ENCODE measurements around the gene NECTIN2. TPM values are rescaled to one million over a fixed set of nuclear protein-coding genes. Genes with fewer than 3 reads are reported as not detected.

The NECTIN2 gene
- total RNA-seq, 2 experiments from 2014 or later: 0.36 to 0.65 TPM

DNA sequence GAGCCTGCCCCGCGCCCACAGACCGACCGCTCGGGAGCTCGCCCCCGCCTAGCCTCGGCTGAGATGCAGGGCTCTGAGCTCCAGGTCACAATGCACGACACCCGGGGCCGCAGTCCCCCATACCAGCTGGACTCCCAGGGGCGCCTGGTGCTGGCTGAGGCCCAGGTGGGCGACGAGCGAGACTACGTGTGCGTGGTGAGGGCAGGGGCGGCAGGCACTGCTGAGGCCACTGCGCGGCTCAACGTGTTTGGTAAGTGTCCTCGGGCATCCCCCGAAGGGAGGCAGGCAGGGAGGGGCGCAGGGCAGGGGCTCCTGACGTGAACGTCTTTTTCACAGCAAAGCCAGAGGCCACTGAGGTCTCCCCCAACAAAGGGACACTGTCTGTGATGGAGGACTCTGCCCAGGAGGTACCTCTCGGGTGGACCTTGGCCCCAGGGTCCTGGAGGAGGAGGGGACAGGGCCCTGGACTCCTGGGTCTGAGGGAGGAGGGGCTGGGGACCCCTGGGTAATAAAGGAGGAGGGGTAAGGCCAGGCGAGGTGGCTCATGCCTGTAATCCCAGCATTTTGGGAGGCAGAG, 33.9 kb upstream of the NECTIN2 start:
- DNase-seq (no peak), ATAC-seq (no peak)
- Mint-ChIP-seq H3K4me3 (no peak overlapping the region), H3K9me3 (no peaks in the 10 kb centered on the region), H3K27ac (no peak overlapping the region), H3K27me3 (peaks cover 24% of the 10 kb centered on the region), H3K4me1 (ENCODE audit: low read depth) (no peaks in the 10 kb centered on the region), H3K36me3 (ENCODE audit: low read depth) (no peaks in the 10 kb centered on the region)
- intact Hi-C loops (cut with micrococcal nuclease): no loop called here
- ChIA-PET CTCF (no interaction called here), POLR2A (no interaction called here)
- TF ChIP-seq, protein P1, sequence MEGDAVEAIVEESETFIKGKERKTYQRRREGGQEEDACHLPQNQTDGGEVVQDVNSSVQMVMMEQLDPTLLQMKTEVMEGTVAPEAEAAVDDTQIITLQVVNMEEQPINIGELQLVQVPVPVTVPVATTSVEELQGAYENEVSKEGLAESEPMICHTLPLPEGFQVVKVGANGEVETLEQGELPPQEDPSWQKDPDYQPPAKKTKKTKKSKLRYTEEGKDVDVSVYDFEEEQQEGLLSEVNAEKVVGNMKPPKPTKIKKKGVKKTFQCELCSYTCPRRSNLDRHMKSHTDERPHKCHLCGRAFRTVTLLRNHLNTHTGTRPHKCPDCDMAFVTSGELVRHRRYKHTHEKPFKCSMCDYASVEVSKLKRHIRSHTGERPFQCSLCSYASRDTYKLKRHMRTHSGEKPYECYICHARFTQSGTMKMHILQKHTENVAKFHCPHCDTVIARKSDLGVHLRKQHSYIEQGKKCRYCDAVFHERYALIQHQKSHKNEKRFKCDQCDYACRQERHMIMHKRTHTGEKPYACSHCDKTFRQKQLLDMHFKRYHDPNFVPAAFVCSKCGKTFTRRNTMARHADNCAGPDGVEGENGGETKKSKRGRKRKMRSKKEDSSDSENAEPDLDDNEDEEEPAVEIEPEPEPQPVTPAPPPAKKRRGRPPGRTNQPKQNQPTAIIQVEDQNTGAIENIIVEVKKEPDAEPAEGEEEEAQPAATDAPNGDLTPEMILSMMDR (IDR thresholded peaks at IDR 0.05): no peak

DNA sequence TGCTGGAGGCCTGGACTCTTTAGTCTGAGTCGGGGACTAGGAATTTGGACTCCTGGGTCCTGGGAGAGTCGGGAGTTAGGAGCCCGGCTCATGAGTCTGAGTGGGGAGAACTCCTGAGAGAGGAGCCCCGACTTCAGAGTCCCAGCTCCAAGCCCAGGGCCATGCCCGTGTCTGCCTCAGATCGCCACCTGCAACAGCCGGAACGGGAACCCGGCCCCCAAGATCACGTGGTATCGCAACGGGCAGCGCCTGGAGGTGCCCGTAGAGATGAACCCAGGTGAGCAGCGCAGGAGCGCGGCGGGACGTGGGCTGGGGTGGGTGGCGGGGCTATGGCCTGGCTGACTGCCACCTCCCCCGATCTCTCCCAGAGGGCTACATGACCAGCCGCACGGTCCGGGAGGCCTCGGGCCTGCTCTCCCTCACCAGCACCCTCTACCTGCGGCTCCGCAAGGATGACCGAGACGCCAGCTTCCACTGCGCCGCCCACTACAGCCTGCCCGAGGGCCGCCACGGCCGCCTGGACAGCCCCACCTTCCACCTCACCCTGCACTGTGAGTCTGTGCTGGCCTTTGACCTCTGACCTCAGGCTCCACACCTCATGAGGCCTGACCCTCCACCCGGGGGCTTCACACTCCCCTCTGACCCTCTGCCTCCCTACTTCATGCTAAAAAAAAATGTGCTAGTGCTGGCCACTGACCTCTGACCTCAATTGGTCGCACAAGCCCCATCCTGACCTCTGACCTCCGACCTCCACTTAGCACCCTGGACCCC, 32.8 kb upstream of the NECTIN2 start:
- ATAC-seq: no peak
- Mint-ChIP-seq H3K27ac (no peak overlapping the region), H3K9me3 (no peaks in the 10 kb centered on the region), H3K27me3 (peaks cover 17% of the 10 kb centered on the region), H3K4me3 (no peak overlapping the region), H3K4me1 (ENCODE audit: low read depth) (no peaks in the 10 kb centered on the region), H3K36me3 (ENCODE audit: low read depth) (no peaks in the 10 kb centered on the region)
- ChIA-PET CTCF (no interaction called here), POLR2A (no interaction called here)
- TF ChIP-seq, protein P1 (IDR thresholded peaks at IDR 0.05): no peak
- DNase-seq: no peak
- intact Hi-C loops (cut with micrococcal nuclease): no loop called here

DNA sequence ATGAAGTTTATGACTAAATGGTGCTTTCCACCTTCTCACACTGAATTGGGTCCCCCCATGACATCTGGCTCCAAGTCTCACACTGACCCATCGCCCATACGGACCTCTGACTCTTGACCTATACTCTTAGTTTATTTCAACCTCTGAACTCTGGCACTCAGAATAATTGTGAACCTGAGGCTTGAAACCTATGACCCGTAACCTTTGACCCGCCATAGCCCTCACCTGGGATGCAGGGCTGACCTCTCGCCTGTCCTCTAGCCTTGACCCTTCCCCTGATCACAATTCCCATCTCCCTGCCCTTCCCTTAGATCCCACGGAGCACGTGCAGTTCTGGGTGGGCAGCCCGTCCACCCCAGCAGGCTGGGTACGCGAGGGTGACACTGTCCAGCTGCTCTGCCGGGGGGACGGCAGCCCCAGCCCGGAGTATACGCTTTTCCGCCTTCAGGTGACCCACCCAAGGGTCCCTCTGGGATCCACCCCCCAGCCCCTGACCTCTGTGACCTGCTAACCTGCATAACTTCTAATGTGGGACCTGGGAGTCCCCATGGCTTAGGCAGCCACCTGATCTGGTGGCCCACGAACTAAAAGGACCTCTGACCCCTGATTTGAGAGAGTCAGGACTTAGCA, 32.1 kb upstream of the NECTIN2 start:
- DNase-seq (no peak), ATAC-seq (no peak)
- Mint-ChIP-seq H3K36me3 (ENCODE audit: low read depth) (no peaks in the 10 kb centered on the region), H3K4me1 (ENCODE audit: low read depth) (no peaks in the 10 kb centered on the region), H3K9me3 (no peaks in the 10 kb centered on the region), H3K4me3 (no peak overlapping the region), H3K27me3 (peaks cover 13% of the 10 kb centered on the region), H3K27ac (no peak overlapping the region)
- CTCF ChIA-PET: no interaction called here
- TF ChIP-seq, protein P1 (IDR thresholded peaks at IDR 0.05): no peak
- intact Hi-C loops (cut with micrococcal nuclease): no loop called here
- POLR2A ChIA-PET: no interaction called here

DNA sequence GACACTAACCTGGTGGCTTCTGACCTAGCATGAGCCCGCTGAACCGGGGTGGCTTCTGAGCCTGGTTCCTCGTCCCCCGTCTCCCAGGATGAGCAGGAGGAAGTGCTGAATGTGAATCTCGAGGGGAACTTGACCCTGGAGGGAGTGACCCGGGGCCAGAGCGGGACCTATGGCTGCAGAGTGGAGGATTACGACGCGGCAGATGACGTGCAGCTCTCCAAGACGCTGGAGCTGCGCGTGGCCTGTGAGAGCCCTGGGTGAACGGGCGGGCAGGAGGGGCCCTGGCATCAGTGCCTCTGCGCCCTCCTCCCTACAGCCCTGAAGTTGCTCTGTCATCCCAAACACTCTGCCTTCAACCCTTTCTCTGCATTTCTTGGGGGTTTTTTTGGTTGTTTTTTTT, 31.6 kb upstream of the NECTIN2 start:
- Mint-ChIP-seq H3K4me3 (no peak overlapping the region), H3K36me3 (ENCODE audit: low read depth) (no peaks in the 10 kb centered on the region), H3K27me3 (peaks cover 11% of the 10 kb centered on the region), H3K27ac (no peak overlapping the region), H3K9me3 (no peaks in the 10 kb centered on the region), H3K4me1 (ENCODE audit: low read depth) (no peaks in the 10 kb centered on the region)
- no peak for ATAC-seq
- CTCF ChIA-PET: no interaction called here
- TF ChIP-seq, protein P1 (IDR thresholded peaks at IDR 0.05): no peak
- intact Hi-C loops (cut with micrococcal nuclease): no loop called here
- POLR2A ChIA-PET: interaction anchor here (0.7 kb wide), 1 partner anchor 523 kb away, joined by 3 read pairs; no protein-coding TSS in a partner anchor
- no peak for DNase-seq

DNA sequence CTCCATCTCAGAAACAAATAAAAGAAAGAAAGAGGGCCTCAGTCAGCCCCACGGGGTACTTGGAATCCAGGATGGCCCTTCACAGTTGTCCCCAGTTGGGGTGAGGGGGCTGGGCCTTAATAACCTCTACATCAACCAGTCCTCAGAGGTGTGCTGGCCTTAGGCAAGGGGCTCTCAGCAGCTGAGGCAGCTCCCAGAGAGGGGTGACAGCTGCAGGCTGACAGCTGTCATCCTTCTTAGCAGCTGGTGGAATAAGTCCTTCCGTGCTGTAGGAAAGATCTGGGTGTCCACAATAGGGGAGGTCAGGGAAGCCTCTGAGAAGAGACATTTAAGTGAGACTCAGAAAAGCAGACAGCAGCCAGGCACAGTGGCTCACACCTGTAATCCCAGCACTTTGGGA, 29.8 kb upstream of the NECTIN2 start:
- TF ChIP-seq, protein P1 (IDR thresholded peaks at IDR 0.05): no peak
- no peak overlapping the region for H3K4me3 Mint-ChIP-seq
- H3K27me3 Mint-ChIP-seq: peaks cover 2% of the 10 kb centered on the region
- no peak for ATAC-seq
- H3K4me1 Mint-ChIP-seq (ENCODE audit: low read depth): no peaks in the 10 kb centered on the region
- DNase-seq: no peak
- H3K9me3 Mint-ChIP-seq: no peaks in the 10 kb centered on the region
- ChIA-PET POLR2A (no interaction called here), CTCF (no interaction called here)
- intact Hi-C loops (cut with micrococcal nuclease): no loop called here
- no peak overlapping the region for H3K27ac Mint-ChIP-seq
- H3K36me3 Mint-ChIP-seq (ENCODE audit: low read depth): no peaks in the 10 kb centered on the region
